ENCODE data around the gene SPRY4. TPM values are rescaled to one million over a fixed set of nuclear protein-coding genes. Genes with fewer than 3 reads are reported as not detected.

SPRY4 gene
- total and polyA plus RNA-seq, 2 of the 13 experiments (the other 11 are each of a cell fraction or from before 2014, with no cell fraction given), result 8.9 to 17.8 TPM

GRCh38 chr5:142324871-142325724 lies at the start of gene SPRY4 (continued):
- TF ChIP-seq ZNF609 (CRISPR knock-in tag; IDR thresholded peaks at IDR 0.05; ENCODE audit: borderline replicate concordance) (no peak; the same call in 1 of the 2 replicates), GFI1 (CRISPR knock-in tag; IDR thresholded peaks at IDR 0.05; ENCODE audit: borderline replicate concordance) (peak; percentile 43; the same call in 1 of the 2 replicates), KLF15 (CRISPR knock-in tag; IDR thresholded peaks at IDR 0.05; ENCODE audit: borderline replicate concordance) (no peak), ZNF773 (CRISPR knock-in tag; IDR thresholded peaks at IDR 0.05; ENCODE audit: borderline replicate concordance) (no peak), ZGPAT (CRISPR knock-in tag; IDR thresholded peaks at IDR 0.05) (peak; percentile 48), ZKSCAN8 (CRISPR knock-in tag; IDR thresholded peaks at IDR 0.05; ENCODE audit: borderline replicate concordance) (peak; percentile 28; the same call in 1 of the 2 replicates), PHF5A (CRISPR knock-in tag; IDR thresholded peaks at IDR 0.05; ENCODE audit: low read depth, unreplicated experiment) (peak; percentile 73), ZNF501 (CRISPR knock-in tag; IDR thresholded peaks at IDR 0.05) (peak; percentile 74), RBFOX2 (IDR thresholded peaks at IDR 0.05; ENCODE audit: low read depth, low read length) (peak; percentile 89), NAIF1 (CRISPR knock-in tag; IDR thresholded peaks at IDR 0.05; ENCODE audit: borderline replicate concordance) (peak; percentile 62; the same call in 1 of the 2 replicates), RARA (CRISPR knock-in tag; IDR thresholded peaks at IDR 0.05) (peak; percentile 57; the same call in 1 of the 2 replicates), ZFP41 (CRISPR knock-in tag; IDR thresholded peaks at IDR 0.05; ENCODE audit: borderline replicate concordance) (no peak), PAX8 (CRISPR knock-in tag; IDR thresholded peaks at IDR 0.05; ENCODE audit: borderline replicate concordance) (no peak; the same call in 1 of the 2 replicates), ZNF329 (CRISPR knock-in tag; IDR thresholded peaks at IDR 0.05; ENCODE audit: low read depth) (no peak), ZNF441 (CRISPR knock-in tag; IDR thresholded peaks at IDR 0.05; ENCODE audit: borderline replicate concordance) (peak; percentile 80; the same call in 1 of the 2 replicates), GATA4 (IDR thresholded peaks at IDR 0.05; ENCODE audit: borderline replicate concordance, low read depth) (peak; percentile 64; the same call in 1 of the 2 replicates), MLXIP (CRISPR knock-in tag; IDR thresholded peaks at IDR 0.05; ENCODE audit: borderline replicate concordance) (peak; percentile 45; the same call in 1 of the 2 replicates), HHEX (CRISPR knock-in tag; IDR thresholded peaks at IDR 0.05) (no peak), ZNF264 (CRISPR knock-in tag; IDR thresholded peaks at IDR 0.05) (no peak), ZNF251 (CRISPR knock-in tag; IDR thresholded peaks at IDR 0.05) (no peak)

Data from HepG2 (cell line).